ENCODE measurements around the gene RNASE1.

The RNASE1 gene

GRCh38 chr14:20805485-20805884 is 2.8 kb upstream of the RNASE1 start:
- Histone ChIP-seq H3K4me3 (ENCODE audit: low read length) (no peak overlapping the region), H3K27ac (ENCODE audit: low read length) (no peak overlapping the region), H3K9me3 (ENCODE audit: insufficient read depth, low read length) (no peaks in the 10 kb centered on the region), H3K79me2 (ENCODE audit: low read length) (no peaks in the 10 kb centered on the region), H3K4me2 (ENCODE audit: low read length) (no peak overlapping the region), H3K4me1 (ENCODE audit: low read length) (peaks cover 11% of the 10 kb centered on the region), H3K27me3 (ENCODE audit: low read depth, low read length) (peaks cover 11% of the 10 kb centered on the region; the same call in 1 of the 2 replicates), H4K20me1 (ENCODE audit: insufficient read depth, low read length) (no peaks in the 10 kb centered on the region), H3K36me3 (replicated peaks; ENCODE audit: low read depth, low read length) (no peaks in the 10 kb centered on the region), H3K9ac (ENCODE audit: low read length) (no peak overlapping the region), H2AFZ (ENCODE audit: low read depth, low read length) (no peak overlapping the region)
- TF ChIP-seq EZH2phosphoT487 (IDR thresholded peaks at IDR 0.05; ENCODE audit: low read depth) = no peak
- no peak for TF ChIP-seq CTCF (IDR thresholded peaks at IDR 0.05; ENCODE audit: low read depth, low read length)

DNA sequence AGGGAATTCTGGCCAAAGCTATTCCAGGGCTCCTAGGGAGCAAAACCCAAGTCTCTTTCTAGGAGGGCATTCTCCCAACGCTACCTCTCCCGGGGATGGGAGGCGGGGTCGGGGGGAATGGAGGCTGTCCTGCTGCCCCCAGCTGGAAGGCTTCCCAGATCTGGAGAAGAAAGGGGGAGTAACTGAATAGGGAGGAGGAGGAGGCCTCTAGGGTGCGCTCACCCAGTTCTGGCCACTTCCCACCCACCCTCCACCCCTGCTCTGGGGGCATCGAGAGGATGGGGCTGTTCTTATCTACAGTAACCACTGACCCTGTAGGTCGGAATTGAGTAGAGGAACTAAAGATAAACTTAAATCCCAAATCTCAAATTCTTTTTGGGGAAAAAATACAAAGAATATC is 579 bp upstream of the RNASE1 start:
- Histone ChIP-seq H4K20me1 (ENCODE audit: insufficient read depth, low read length) (no peaks in the 10 kb centered on the region), H3K9ac (ENCODE audit: low read length) (no peak overlapping the region), H3K36me3 (replicated peaks; ENCODE audit: low read depth, low read length) (no peaks in the 10 kb centered on the region), H3K4me1 (ENCODE audit: low read length) (peaks cover 27% of the 10 kb centered on the region), H3K4me2 (ENCODE audit: low read length) (no peak overlapping the region), H3K9me3 (ENCODE audit: insufficient read depth, low read length) (no peaks in the 10 kb centered on the region), H3K4me3 (ENCODE audit: low read length) (no peak overlapping the region), H2AFZ (ENCODE audit: low read depth, low read length) (no peak overlapping the region), H3K27me3 (ENCODE audit: low read depth, low read length) (peaks cover 11% of the 10 kb centered on the region; the same call in 1 of the 2 replicates), H3K79me2 (ENCODE audit: low read length) (no peaks in the 10 kb centered on the region), H3K27ac (ENCODE audit: low read length) (no peak overlapping the region)
- TF ChIP-seq CTCF (IDR thresholded peaks at IDR 0.05; ENCODE audit: low read depth, low read length) (no peak), EZH2phosphoT487 (IDR thresholded peaks at IDR 0.05; ENCODE audit: low read depth) (no peak)

- Histone ChIP-seq H3K9me3 (ENCODE audit: insufficient read depth, low read length) (no peaks in the 10 kb centered on the region), H3K4me2 (ENCODE audit: low read length) (no peak overlapping the region), H3K4me1 (ENCODE audit: low read length) (peaks cover 35% of the 10 kb centered on the region), H4K20me1 (ENCODE audit: insufficient read depth, low read length) (no peaks in the 10 kb centered on the region), H3K36me3 (replicated peaks; ENCODE audit: low read depth, low read length) (no peaks in the 10 kb centered on the region), H3K9ac (ENCODE audit: low read length) (no peak overlapping the region), H2AFZ (ENCODE audit: low read depth, low read length) (no peak overlapping the region), H3K4me3 (ENCODE audit: low read length) (no peak overlapping the region), H3K79me2 (ENCODE audit: low read length) (no peaks in the 10 kb centered on the region), H3K27ac (ENCODE audit: low read length) (no peak overlapping the region), H3K27me3 (ENCODE audit: low read depth, low read length) (0 out of 2 replicates have a peak, but pooled peaks cover 4% of the 10 kb centered on the region)
- TF ChIP-seq CTCF (IDR thresholded peaks at IDR 0.05; ENCODE audit: low read depth, low read length) (no peak), EZH2phosphoT487 (IDR thresholded peaks at IDR 0.05; ENCODE audit: low read depth) (no peak)
These were observed 918 bp downstream of the RNASE1 start for GRCh38 chr14:20801726-20802125.

DNA sequence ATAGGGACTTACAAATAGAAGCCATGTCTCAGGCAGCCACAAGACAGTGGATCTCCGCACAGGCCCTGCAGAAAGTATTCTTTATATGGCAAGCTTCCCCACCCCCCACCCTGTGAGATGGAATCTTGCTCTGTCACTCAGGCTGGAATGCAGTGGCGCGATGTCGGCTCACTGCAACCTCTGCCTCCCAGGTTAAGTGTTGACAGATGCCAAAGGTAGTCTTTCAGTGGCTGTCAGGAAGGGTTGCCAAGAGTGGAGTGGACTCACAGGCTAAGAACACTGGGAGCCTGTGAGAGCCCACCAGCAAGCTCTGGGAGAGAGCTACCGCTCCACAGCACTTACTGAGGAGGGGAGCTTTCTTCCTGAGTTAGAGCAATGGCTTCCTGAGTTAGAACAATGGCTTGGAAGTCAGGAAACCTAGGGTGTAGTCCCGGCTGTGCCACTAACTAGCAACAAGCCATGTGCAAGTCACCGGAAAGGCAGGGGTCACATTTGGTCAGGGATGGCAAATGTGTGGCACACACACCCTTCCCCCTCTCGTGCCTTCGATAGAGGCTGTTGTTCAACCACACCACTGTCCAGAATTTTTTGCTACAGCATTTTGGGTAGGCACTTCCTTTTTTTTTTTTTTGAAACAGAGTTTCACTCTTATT is 2.6 kb downstream of the RNASE1 start:
- TF ChIP-seq CTCF (IDR thresholded peaks at IDR 0.05; ENCODE audit: low read depth, low read length) (no peak), EZH2phosphoT487 (IDR thresholded peaks at IDR 0.05; ENCODE audit: low read depth) (no peak)
- no peaks in the 10 kb centered on the region for H4K20me1 ChIP-seq (ENCODE audit: insufficient read depth, low read length)
- H3K4me1 ChIP-seq (ENCODE audit: low read length) = peaks cover 35% of the 10 kb centered on the region
- no peaks in the 10 kb centered on the region for H3K79me2 ChIP-seq (ENCODE audit: low read length)
- no peaks in the 10 kb centered on the region for H3K36me3 ChIP-seq (replicated peaks; ENCODE audit: low read depth, low read length)
- H2AFZ ChIP-seq (ENCODE audit: low read depth, low read length) = peak overlapping the region; percentile 77; the same call in 1 of the 2 replicates
- H3K4me3 ChIP-seq (ENCODE audit: low read length) = peak overlapping the region; percentile 29; the same call in 1 of the 2 replicates
- H3K4me2 ChIP-seq (ENCODE audit: low read length) = peak overlapping the region; percentile 59
- H3K27ac ChIP-seq (ENCODE audit: low read length) = 0 out of 2 replicates have a peak overlapping the region, but pooled peaks have one; percentile 1
- 0 out of 2 replicates have a peak, but pooled peaks cover 4% of the 10 kb centered on the region for H3K27me3 ChIP-seq (ENCODE audit: low read depth, low read length)
- peak overlapping the region; percentile 28; the same call in 1 of the 2 replicates for H3K9ac ChIP-seq (ENCODE audit: low read length)
- H3K9me3 ChIP-seq (ENCODE audit: insufficient read depth, low read length) = no peaks in the 10 kb centered on the region

All from OCI-LY3 (cell line).